Activated CD8-positive, alpha-beta T cell treated with anti-CD3 and anti-CD28 coated beads for 36 hours (primary cell): Measurements from ENCODE around the gene CREB3. TPM values are rescaled to one million over a fixed set of nuclear protein-coding genes. Genes with fewer than 3 reads are reported as not detected.

Experiments used
- ATAC-seq: fragments of 200-7000 bp; cut with Tn5 transposase; one replicate; pipeline ENCODE4 v1.10.0; 2021; ENCODE audit warnings: mild to moderate bottlenecking, moderate library complexity
- CTCF ChIA-PET: fragments of 350-600 bp; sonication (Branson Sonifier 250); formaldehyde crosslinking; loops from one replicate; lab custom pipeline; 2021; ENCODE audit warnings: antibody characterized with exemption; lab: Charles Lee
- POLR2A ChIA-PET: fragments of 350-600 bp; sonication (Branson Sonifier 250); formaldehyde crosslinking; loops from one replicate; lab custom pipeline; 2021; ENCODE audit warnings: antibody characterized with exemption; lab: Charles Lee
- DNase-seq: peaks from one replicate; pipeline ENCODE4 v3.0.0-alpha.2; 2020
- H3K27ac Mint-ChIP-seq: one replicate; pipeline ENCODE4 v1.8.0; 2021; ENCODE audit warnings: mild to moderate bottlenecking, mixed read lengths
- H3K27me3 Mint-ChIP-seq: one replicate; pipeline ENCODE4 v1.8.0; 2021; ENCODE audit warnings: mixed read lengths
- H3K36me3 Mint-ChIP-seq: one replicate; pipeline ENCODE4 v1.8.0; 2021; ENCODE audit warnings: low read depth, mixed read lengths
- H3K4me1 Mint-ChIP-seq: one replicate; pipeline ENCODE4 v1.8.0; 2021; ENCODE audit warnings: low read depth, mixed read lengths
- H3K4me3 Mint-ChIP-seq: one replicate; pipeline ENCODE4 v1.8.0; 2021; ENCODE audit warnings: mild to moderate bottlenecking, moderate library complexity, mixed read lengths
- H3K9me3 Mint-ChIP-seq: one replicate; pipeline ENCODE4 v1.8.0; 2021; ENCODE audit warnings: mixed read lengths
- intact Hi-C: fragments of 100-400 bp; cut with micrococcal nuclease; formaldehyde crosslinking; loops from one replicate; pipeline ENCODE4 v1.10.0; 2022
- total RNA-seq, 2 experiments: library from RNA; stranded (reverse); gene quantifications; one replicate each; pipeline ENCODE4 v1.2.3, GENCODE V29; 2021
- TF ChIP-seq, protein P1 (sequence below): fragments of 200-600 bp; IDR thresholded peaks from one replicate; pipeline ENCODE4 v1.8.0; 2022; ENCODE audit warnings: antibody characterized with exemption, mild to moderate bottlenecking

Gene CREB3
- total RNA-seq, 2 experiments from 2014 or later, result 22.3 to 22.4 TPM

DNA sequence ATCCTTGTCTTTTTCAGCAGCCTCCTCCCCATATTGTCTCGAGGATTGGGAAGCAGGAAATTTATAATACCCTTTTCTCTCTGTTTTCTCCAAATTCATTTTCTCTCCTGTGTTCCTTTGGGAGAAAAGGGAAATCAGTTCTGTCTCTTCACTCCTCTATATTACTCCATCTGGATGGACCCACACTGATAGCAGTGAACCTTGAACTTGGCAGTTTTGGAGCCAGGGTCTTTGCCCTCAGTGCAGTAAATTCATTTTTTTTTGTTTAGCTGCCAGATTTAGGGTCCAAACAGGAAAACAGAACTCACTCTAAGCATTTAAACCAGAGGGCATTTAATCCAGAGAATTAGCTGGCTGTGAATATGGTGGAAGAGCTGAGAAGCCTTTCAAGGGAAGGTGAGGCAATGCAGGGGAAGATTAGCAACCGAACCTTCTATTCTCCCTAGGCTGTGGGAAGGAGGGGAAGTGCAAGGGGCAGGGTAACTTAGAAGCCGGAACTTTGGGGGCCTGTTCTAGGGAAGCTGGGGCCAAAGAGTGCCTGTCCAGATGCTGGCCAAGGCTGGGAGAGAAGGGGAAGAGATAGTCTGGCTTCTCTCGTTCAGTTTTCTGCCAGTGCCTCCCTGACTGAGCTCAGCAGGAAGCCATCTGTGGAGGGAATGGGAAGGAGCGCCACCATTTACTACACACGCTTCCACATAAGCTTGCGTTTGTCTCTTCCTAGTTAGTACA lies 42.6 kb downstream of the CREB3 start:
- peaks cover 6% of the 10 kb centered on the region for H3K4me1 Mint-ChIP-seq
- no peaks in the 10 kb centered on the region for H3K27me3 Mint-ChIP-seq
- ATAC-seq (no peak), DNase-seq (no peak)
- ChIA-PET CTCF (interaction anchor here (0.9 to 4.1 kb wide), 5 partner anchors 13 to 107 kb away, joined by 3 to 17 read pairs (median 4); no protein-coding TSS in a partner anchor), POLR2A (no interaction called here)
- TF ChIP-seq, protein P1, sequence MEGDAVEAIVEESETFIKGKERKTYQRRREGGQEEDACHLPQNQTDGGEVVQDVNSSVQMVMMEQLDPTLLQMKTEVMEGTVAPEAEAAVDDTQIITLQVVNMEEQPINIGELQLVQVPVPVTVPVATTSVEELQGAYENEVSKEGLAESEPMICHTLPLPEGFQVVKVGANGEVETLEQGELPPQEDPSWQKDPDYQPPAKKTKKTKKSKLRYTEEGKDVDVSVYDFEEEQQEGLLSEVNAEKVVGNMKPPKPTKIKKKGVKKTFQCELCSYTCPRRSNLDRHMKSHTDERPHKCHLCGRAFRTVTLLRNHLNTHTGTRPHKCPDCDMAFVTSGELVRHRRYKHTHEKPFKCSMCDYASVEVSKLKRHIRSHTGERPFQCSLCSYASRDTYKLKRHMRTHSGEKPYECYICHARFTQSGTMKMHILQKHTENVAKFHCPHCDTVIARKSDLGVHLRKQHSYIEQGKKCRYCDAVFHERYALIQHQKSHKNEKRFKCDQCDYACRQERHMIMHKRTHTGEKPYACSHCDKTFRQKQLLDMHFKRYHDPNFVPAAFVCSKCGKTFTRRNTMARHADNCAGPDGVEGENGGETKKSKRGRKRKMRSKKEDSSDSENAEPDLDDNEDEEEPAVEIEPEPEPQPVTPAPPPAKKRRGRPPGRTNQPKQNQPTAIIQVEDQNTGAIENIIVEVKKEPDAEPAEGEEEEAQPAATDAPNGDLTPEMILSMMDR, result no peak
- H3K4me3 Mint-ChIP-seq, result no peak overlapping the region
- H3K36me3 Mint-ChIP-seq, result peaks cover 3% of the 10 kb centered on the region
- intact Hi-C loops, result no loop called here
- no peak overlapping the region for H3K27ac Mint-ChIP-seq
- no peaks in the 10 kb centered on the region for H3K9me3 Mint-ChIP-seq

DNA sequence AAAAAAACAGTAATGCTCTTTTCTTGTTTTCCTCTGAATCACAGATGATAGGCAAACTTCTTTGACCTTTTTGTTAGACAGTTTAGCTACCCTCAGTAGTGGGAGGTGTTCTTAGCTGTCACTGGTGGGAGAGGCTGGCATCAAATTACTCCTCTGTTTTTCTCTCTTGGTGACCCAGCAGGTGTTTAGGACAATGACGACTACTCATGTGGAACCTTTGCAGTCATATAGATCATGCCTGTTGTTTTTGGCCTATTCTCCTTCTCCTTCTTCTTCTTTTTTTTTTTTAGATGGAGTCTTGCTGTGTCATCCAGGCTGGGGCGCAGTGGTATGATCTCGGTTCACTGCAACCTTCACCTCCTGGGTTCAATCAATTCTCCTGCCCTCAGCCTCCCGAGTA lies 43.6 kb downstream of the CREB3 start:
- no peak overlapping the region for H3K27ac Mint-ChIP-seq
- CTCF ChIA-PET, result interaction anchor here (0.9 to 4.1 kb wide), 5 partner anchors 12 to 106 kb away, joined by 3 to 17 read pairs (median 4); no protein-coding TSS in a partner anchor

DNA sequence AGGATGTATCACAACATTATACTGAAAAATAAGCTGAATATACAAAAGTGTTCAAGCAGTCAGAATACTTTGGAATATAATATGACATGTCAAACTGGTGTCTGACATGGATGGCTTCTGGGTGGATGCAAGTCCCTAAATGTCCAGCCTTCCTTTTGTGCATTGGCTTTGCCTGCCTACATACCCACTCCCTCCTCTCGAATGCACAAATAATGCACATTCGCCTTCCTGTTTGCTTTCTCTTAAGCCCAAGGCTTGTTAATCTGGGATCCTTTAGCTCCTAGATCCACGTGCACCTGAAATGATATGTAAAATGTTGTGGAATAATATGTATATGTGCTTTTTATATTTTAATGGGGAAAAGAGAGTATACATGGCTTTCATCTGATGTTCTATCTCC lies 46.0 kb downstream of the CREB3 start:
- Mint-ChIP-seq H3K4me1 (peaks cover 6% of the 10 kb centered on the region), H3K27ac (no peak overlapping the region), H3K27me3 (no peaks in the 10 kb centered on the region), H3K36me3 (peaks cover 13% of the 10 kb centered on the region), H3K9me3 (no peaks in the 10 kb centered on the region), H3K4me3 (no peak overlapping the region)
- ChIA-PET POLR2A (interaction anchor here (0.6 kb wide), 1 partner anchor 36 kb away, joined by 3 read pairs; the partner anchor contains the start of gene HINT2), CTCF (interaction anchor here (0.8 to 4.1 kb wide), 8 partner anchors 8 to 104 kb away, joined by 3 to 17 read pairs (median 4); no protein-coding TSS in a partner anchor)
- intact Hi-C loops, result no loop called here
- ATAC-seq, result no peak
- DNase-seq, result no peak
- TF ChIP-seq, protein P1, result no peak

More for the DNA sequence above, 43.6 kb downstream of the CREB3 start:
- POLR2A ChIA-PET, result no interaction called here
- ATAC-seq (peak; percentile 37), DNase-seq (no peak)
- TF ChIP-seq, protein P1, result no peak
- H3K36me3 Mint-ChIP-seq, result peaks cover 9% of the 10 kb centered on the region
- intact Hi-C loops, result no loop called here
- H3K4me3 Mint-ChIP-seq, result no peak overlapping the region
- peaks cover 6% of the 10 kb centered on the region for H3K4me1 Mint-ChIP-seq
- no peaks in the 10 kb centered on the region for H3K9me3 Mint-ChIP-seq
- no peaks in the 10 kb centered on the region for H3K27me3 Mint-ChIP-seq

DNA sequence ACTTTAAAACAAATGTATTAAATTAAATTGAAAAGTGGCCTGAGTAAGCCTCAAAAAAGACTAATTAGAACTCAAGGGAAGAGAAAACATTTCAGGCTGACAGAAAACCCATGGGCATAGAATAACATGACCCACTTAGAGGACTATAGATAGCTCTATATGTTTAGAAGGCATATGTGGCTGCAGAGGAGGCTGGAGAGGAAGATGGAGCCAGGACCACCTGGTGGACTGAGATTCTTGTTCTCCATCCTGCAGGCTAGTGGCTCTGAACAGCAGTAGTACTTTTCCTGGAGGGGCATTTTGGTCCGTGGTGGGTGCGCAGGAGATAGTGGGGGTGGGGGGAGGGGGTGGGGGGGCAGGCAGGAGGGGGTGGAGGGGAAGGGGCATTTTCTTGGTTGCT lies 48.6 kb downstream of the CREB3 start:
- H3K27me3 Mint-ChIP-seq, result no peaks in the 10 kb centered on the region
- H3K36me3 Mint-ChIP-seq, result peaks cover 23% of the 10 kb centered on the region
- TF ChIP-seq, protein P1, result no peak
- H3K9me3 Mint-ChIP-seq, result no peaks in the 10 kb centered on the region
- no peak overlapping the region for H3K4me3 Mint-ChIP-seq
- ChIA-PET CTCF (interaction anchor here (1.7 to 1.9 kb wide), 2 partner anchors 9 to 101 kb away, joined by 7 to 10 read pairs; no protein-coding TSS in a partner anchor), POLR2A (no interaction called here)
- ATAC-seq (no peak), DNase-seq (no peak)
- no peak overlapping the region for H3K27ac Mint-ChIP-seq
- intact Hi-C loops, result no loop called here
- peaks cover under 1% of the 10 kb centered on the region for H3K4me1 Mint-ChIP-seq

DNA sequence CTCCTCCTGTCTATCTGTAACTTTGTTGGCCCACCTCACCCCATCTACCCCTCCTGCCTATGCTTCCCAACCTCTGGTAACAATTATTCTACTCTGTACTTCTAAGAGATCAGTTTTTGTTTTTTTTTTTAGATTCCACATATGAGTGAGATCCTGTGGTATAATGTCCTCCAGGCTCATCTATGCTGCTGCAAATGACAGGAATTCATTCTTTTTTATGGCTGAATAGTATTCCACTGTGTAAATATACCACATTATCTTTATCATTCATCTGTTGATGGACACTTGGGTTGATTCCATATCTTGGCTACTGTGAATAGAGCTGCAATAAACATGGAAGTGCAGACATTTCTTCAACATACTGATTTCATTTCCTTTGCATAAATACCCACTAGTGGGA lies 51.0 kb downstream of the CREB3 start:
- Mint-ChIP-seq H3K36me3 (peaks cover 31% of the 10 kb centered on the region), H3K9me3 (no peaks in the 10 kb centered on the region), H3K4me1 (peaks cover 3% of the 10 kb centered on the region), H3K27me3 (no peaks in the 10 kb centered on the region), H3K4me3 (no peak overlapping the region), H3K27ac (no peak overlapping the region)
- ATAC-seq (no peak), DNase-seq (no peak)
- intact Hi-C loops, result no loop called here
- CTCF ChIA-PET, result interaction anchor here (1.0 to 1.7 kb wide), 3 partner anchors 10 to 119 kb away, joined by 3 to 5 read pairs (median 5); no protein-coding TSS in a partner anchor
- POLR2A ChIA-PET, result interaction anchor here (0.7 kb wide), 2 partner anchors 11 to 240 kb away, joined by 3 to 4 read pairs; no protein-coding TSS in a partner anchor
- TF ChIP-seq, protein P1, result no peak
